MCF 10A (cell line): ENCODE results near the gene FRA10AC1. TPM values are rescaled to one million over a fixed set of nuclear protein-coding genes. Genes with fewer than 3 reads are reported as not detected.

Source experiments
- BruUV-seq: library from RNA; stranded (reverse); fragments of 400-500 nt; replicated peaks from 2 replicates; lab custom pipeline; 2021; lab: Mats Ljungman, UMichigan
- CTCF ChIA-PET: fragments of 300-600 bp; sonication (Branson Sonifier 250); formaldehyde crosslinking; extraction: SDS; loops from one replicate; lab custom pipeline; 2021; ENCODE audit warnings: antibody characterized with exemption, inconsistent platforms; lab: Yijun Ruan, JAX
- POLR2A ChIA-PET: fragments of 300-600, 350-650 bp; sonication (Branson Sonifier 250); formaldehyde crosslinking; extraction: SDS; loops from one replicate; lab custom pipeline; 2020; ENCODE audit warnings: antibody characterized with exemption, inconsistent platforms; lab: Yijun Ruan, JAX
- DNase-seq: peaks from one replicate; pipeline ENCODE4 v3.0.0-alpha.2; 2018; ENCODE audit not compliant: unreplicated experiment
- H3K27ac Mint-ChIP-seq: one replicate; pipeline ENCODE4 v1.8.0; 2022; ENCODE audit warnings: mild to moderate bottlenecking, low read depth, mixed read lengths; ENCODE audit not compliant: unreplicated experiment
- H3K27me3 Mint-ChIP-seq: one replicate; pipeline ENCODE4 v1.8.0; 2022; ENCODE audit warnings: mixed read lengths; ENCODE audit not compliant: insufficient read depth, unreplicated experiment
- H3K36me3 Mint-ChIP-seq: one replicate; pipeline ENCODE4 v1.8.0; 2022; ENCODE audit warnings: mild to moderate bottlenecking, moderate library complexity, mixed read lengths; ENCODE audit not compliant: insufficient read depth, unreplicated experiment
- H3K4me1 Mint-ChIP-seq: one replicate; pipeline ENCODE4 v1.8.0; 2022; ENCODE audit warnings: mixed read lengths; ENCODE audit not compliant: insufficient read depth, unreplicated experiment
- H3K4me3 Mint-ChIP-seq: one replicate; pipeline ENCODE4 v1.8.0; 2022; ENCODE audit warnings: mild to moderate bottlenecking, moderate library complexity, mixed read lengths; ENCODE audit not compliant: unreplicated experiment
- H3K9me3 Mint-ChIP-seq: one replicate; pipeline ENCODE4 v1.8.0; 2022; ENCODE audit warnings: mixed read lengths; ENCODE audit not compliant: unreplicated experiment
- CTCF ChIP-seq: fragments of 200-600 bp; IDR thresholded peaks from one replicate; pipeline ENCODE4 v1.8.0; 2022; ENCODE audit warnings: antibody characterized with exemption, mild to moderate bottlenecking; ENCODE audit not compliant: unreplicated experiment
- intact Hi-C: fragments of 100-400 bp; cut with micrococcal nuclease; formaldehyde crosslinking; loops from 2 replicates; pipeline ENCODE4 v1.14.1; 2022
- total RNA-seq: library from RNA; stranded (reverse); gene quantifications from 2 replicates; pipeline ENCODE4 v1.2.3, GENCODE V29; 2022

FRA10AC1 gene
- total RNA-seq, 1 experiment from 2014 or later: 25.1 TPM

GRCh38 chr10:93707623-93708022, 5.2 kb upstream of the FRA10AC1 start:
- DNase-seq: no peak
- no peak overlapping the region for H3K4me3 Mint-ChIP-seq
- intact Hi-C loops: no loop called here
- peaks cover 6% of the 10 kb centered on the region for H3K4me1 Mint-ChIP-seq
- POLR2A ChIA-PET: no interaction called here
- BruUV-seq: no TSS peak
- no peaks in the 10 kb centered on the region for H3K9me3 Mint-ChIP-seq
- CTCF ChIA-PET: interaction anchor here (1.1 to 1.3 kb wide), 3 partner anchors 108 to 151 kb away, joined by 3 to 6 read pairs (median 5); no protein-coding TSS in a partner anchor
- no peak overlapping the region for H3K27ac Mint-ChIP-seq
- no peak for TF ChIP-seq CTCF
- H3K36me3 Mint-ChIP-seq: no peaks in the 10 kb centered on the region
- no peaks in the 10 kb centered on the region for H3K27me3 Mint-ChIP-seq

- H3K9me3 Mint-ChIP-seq: no peaks in the 10 kb centered on the region
These were observed 2.1 kb upstream of the FRA10AC1 start for GRCh38 chr10:93704451-93704850.

GRCh38 chr10:93703841-93704240, 1.4 kb upstream of the FRA10AC1 start:
- no peak overlapping the region for H3K4me3 Mint-ChIP-seq
- CTCF ChIA-PET: interaction anchor here (0.7 to 5.0 kb wide), 4 partner anchors 16 to 155 kb away, joined by 3 to 83 read pairs (median 5); no protein-coding TSS in a partner anchor

More at GRCh38 chr10:93704451-93704850, 2.1 kb upstream of the FRA10AC1 start:
- Mint-ChIP-seq H3K27me3 (no peaks in the 10 kb centered on the region), H3K4me1 (peaks cover 6% of the 10 kb centered on the region), H3K36me3 (peaks cover 6% of the 10 kb centered on the region), H3K4me3 (no peak overlapping the region), H3K27ac (no peak overlapping the region)
- ChIA-PET POLR2A (interaction anchor here (0.7 kb wide), 1 partner anchor 19 kb away, joined by 3 read pairs; no protein-coding TSS in a partner anchor), CTCF (interaction anchor here (0.7 to 2.3 kb wide), 3 partner anchors 16 to 155 kb away, joined by 3 to 7 read pairs (median 3); no protein-coding TSS in a partner anchor)
- no TSS peak for BruUV-seq
- DNase-seq: no peak
- intact Hi-C loops: loop anchor here (5.0 kb wide), 1 partner anchor 43 kb away; no protein-coding TSS in a partner anchor
- no peak for TF ChIP-seq CTCF

More at GRCh38 chr10:93703841-93704240, 1.4 kb upstream of the FRA10AC1 start:
- no peaks in the 10 kb centered on the region for H3K27me3 Mint-ChIP-seq
- H3K27ac Mint-ChIP-seq: no peak overlapping the region
- no peak for TF ChIP-seq CTCF
- no peaks in the 10 kb centered on the region for H3K9me3 Mint-ChIP-seq
- H3K4me1 Mint-ChIP-seq: peaks cover 6% of the 10 kb centered on the region
- POLR2A ChIA-PET: interaction anchor here (0.7 to 2.4 kb wide), 3 partner anchors 19 to 49 kb away, joined by 3 to 27 read pairs (median 8); no protein-coding TSS in a partner anchor
- intact Hi-C loops: loop anchor here (5.0 kb wide), 1 partner anchor 43 kb away; no protein-coding TSS in a partner anchor
- BruUV-seq: no TSS peak
- H3K36me3 Mint-ChIP-seq: peaks cover 12% of the 10 kb centered on the region
- no peak for DNase-seq
